Neuronal stem cell (in vitro differentiated cells): Measurements from ENCODE around the gene LYVE1. TPM values are rescaled to one million over a fixed set of nuclear protein-coding genes. Genes with fewer than 3 reads are reported as not detected.

Source experiments
- DNase-seq: peaks from one replicate; pipeline ENCODE4 v3.0.0-alpha.2; 2013; ENCODE audit warnings: low spot score
- H2AFZ ChIP-seq: one replicate; pipeline ENCODE4 v1.6.1; 2013; ENCODE audit warnings: mild to moderate bottlenecking, low read length, inconsistent platforms
- H2AK5ac ChIP-seq: 2 replicates; pipeline ENCODE4 v1.6.1; 2013; ENCODE audit warnings: low read depth, mild to moderate bottlenecking, inconsistent platforms, low read length, moderate library complexity, mixed read lengths
- H2BK120ac ChIP-seq: 2 replicates; pipeline ENCODE4 v1.6.1; 2013; ENCODE audit warnings: low read depth, mild to moderate bottlenecking, inconsistent platforms, low read length, moderate library complexity, mixed read lengths
- H2BK12ac ChIP-seq: one replicate; pipeline ENCODE4 v1.6.1; 2013; ENCODE audit warnings: low read length, inconsistent platforms
- H2BK15ac ChIP-seq: 2 replicates; pipeline ENCODE4 v1.6.1; 2013; ENCODE audit warnings: mild to moderate bottlenecking, low read length, inconsistent platforms, mixed read lengths
- H2BK5ac ChIP-seq: one replicate; pipeline ENCODE4 v1.6.1; 2013; ENCODE audit warnings: inconsistent platforms, mild to moderate bottlenecking, low read length, moderate library complexity
- H3K14ac ChIP-seq: one replicate; pipeline ENCODE4 v1.6.1; 2013; ENCODE audit warnings: low read length, inconsistent platforms
- H3K18ac ChIP-seq: 2 replicates; pipeline ENCODE4 v1.6.1; 2013; ENCODE audit warnings: low read length, inconsistent platforms
- H3K23ac ChIP-seq: 2 replicates; pipeline ENCODE4 v1.6.1; 2013; ENCODE audit warnings: low read depth, mild to moderate bottlenecking, mixed read lengths, low read length, inconsistent platforms; ENCODE audit not compliant: poor library complexity
- H3K27ac ChIP-seq: replicated peaks from 3 replicates; pipeline ENCODE4 v1.5.1; 2013; ENCODE audit warnings: low read length, inconsistent platforms
- H3K27me3 ChIP-seq, 3 experiments: 2 replicates each; pipeline ENCODE4 v1.6.1; 2013; ENCODE audit warnings: low read length in 3 of 3, mild to moderate bottlenecking in 2 of 3, inconsistent platforms in 1 of 3, low read depth in 1 of 3, mixed read lengths in 1 of 3, moderate library complexity in 1 of 3; ENCODE audit not compliant: control insufficient read depth in 3 of 3, insufficient read depth in 3 of 3
- H3K36me3 ChIP-seq, 2 donors: replicated peaks in 1 of 2; 2 replicates each; pipeline ENCODE4 v1.6.1; 2013; ENCODE audit warnings: low read length in 2 of 2; ENCODE audit not compliant: control insufficient read depth in 2 of 2, insufficient read depth in 2 of 2
- H3K4ac ChIP-seq: 2 replicates; pipeline ENCODE4 v1.6.1; 2013; ENCODE audit warnings: inconsistent platforms, mild to moderate bottlenecking, low read length, moderate library complexity
- H3K4me1 ChIP-seq, 2 donors: 1 replicate in 1 of 2; 2 replicates in 1 of 2; pipeline ENCODE4 v1.6.1; 2013; ENCODE audit warnings: low read length in 2 of 2, low read depth in 1 of 2; ENCODE audit not compliant: control insufficient read depth in 2 of 2, insufficient read depth in 1 of 2
- H3K4me2 ChIP-seq: one replicate; pipeline ENCODE4 v1.6.1; 2013; ENCODE audit warnings: mild to moderate bottlenecking, low read length, inconsistent platforms; ENCODE audit not compliant: insufficient read depth, poor library complexity, severe bottlenecking
- H3K4me3 ChIP-seq, 2 donors: 2 replicates each; pipeline ENCODE4 v1.5.1; 2013; ENCODE audit warnings: low read length in 2 of 2, mild to moderate bottlenecking in 2 of 2, inconsistent platforms in 1 of 2, moderate library complexity in 1 of 2
- H3K79me1 ChIP-seq: one replicate; pipeline ENCODE4 v1.6.1; 2013; ENCODE audit warnings: low read depth, mild to moderate bottlenecking, inconsistent platforms, low read length, moderate library complexity
- H3K9ac ChIP-seq: one replicate; pipeline ENCODE4 v1.6.1; 2013; ENCODE audit warnings: mild to moderate bottlenecking, low read depth, low read length, inconsistent platforms; ENCODE audit not compliant: poor library complexity
- H3K9me3 ChIP-seq, 2 donors: replicated peaks in 1 of 2; 2 replicates each; pipeline versions ENCODE3 to v1.6.1; 2013; ENCODE audit warnings: low read length in 2 of 2, mild to moderate bottlenecking in 2 of 2, inconsistent platforms in 1 of 2, low read depth in 1 of 2, mixed read lengths in 1 of 2, moderate library complexity in 1 of 2; ENCODE audit not compliant: control insufficient read depth in 2 of 2, insufficient read depth in 1 of 2
- H4K8ac ChIP-seq: one replicate; pipeline ENCODE4 v1.6.1; 2013; ENCODE audit warnings: low read depth, mild to moderate bottlenecking, inconsistent platforms, low read length, moderate library complexity
- H4K91ac ChIP-seq: one replicate; pipeline ENCODE4 v1.6.1; 2013; ENCODE audit warnings: low read length, low read depth, mild to moderate bottlenecking, inconsistent platforms; ENCODE audit not compliant: poor library complexity
- WGBS, 2 donors: extraction: QIAGEN DNeasy Blood & Tissue Kit; methylation state at CpG; one replicate each; pipeline ENCODE4 v1.1.7; 2013; ENCODE audit warnings: missing lambda C conversion rate in 2 of 2, mixed read lengths in 1 of 2; ENCODE audit not compliant: insufficient read length in 2 of 2, insufficient replicate concordance in 1 of 2; ENCODE audit errors: extremely low coverage in 2 of 2; 5-methylcytosine and 5-hydroxymethylcytosine counted together
- polyA plus RNA-seq, 2 experiments: library from polyadenylated mRNA; stranded (reverse); fragments of 200-250 nt; gene quantifications; one replicate each; pipeline ENCODE4 v1.2.3, GENCODE V29; 2013

Gene LYVE1, protein sequence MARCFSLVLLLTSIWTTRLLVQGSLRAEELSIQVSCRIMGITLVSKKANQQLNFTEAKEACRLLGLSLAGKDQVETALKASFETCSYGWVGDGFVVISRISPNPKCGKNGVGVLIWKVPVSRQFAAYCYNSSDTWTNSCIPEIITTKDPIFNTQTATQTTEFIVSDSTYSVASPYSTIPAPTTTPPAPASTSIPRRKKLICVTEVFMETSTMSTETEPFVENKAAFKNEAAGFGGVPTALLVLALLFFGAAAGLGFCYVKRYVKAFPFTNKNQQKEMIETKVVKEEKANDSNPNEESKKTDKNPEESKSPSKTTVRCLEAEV
- 0.03 TPM for polyA plus RNA-seq (2013, experiment 1 of 2)
- 0.03 TPM for polyA plus RNA-seq (2013, experiment 2 of 2)

- H2BK15ac ChIP-seq, result no peak within 1 kb of the TSS
- no peak within 1 kb of the TSS for H3K9ac ChIP-seq
- peaks cover 6 to 7% of the 10 kb centered on the region in 2 donors for H3K4me1 ChIP-seq
- no peaks in the 10 kb centered on the region for H3K79me1 ChIP-seq
- no peak within 1 kb of the TSS for H2BK12ac ChIP-seq
- H4K91ac ChIP-seq, result no peak within 1 kb of the TSS
- H3K27ac ChIP-seq, result no peak within 1 kb of the TSS
- H2AFZ ChIP-seq, result no peak within 1 kb of the TSS
- no peak within 1 kb of the TSS for H4K8ac ChIP-seq
- no peak within 1 kb of the TSS for H3K18ac ChIP-seq
- no peak within 1 kb of the TSS for H3K4ac ChIP-seq
- no peaks in the 10 kb centered on the region for H3K9me3 ChIP-seq
- no peak within 1 kb of the TSS for H2BK120ac ChIP-seq
- no peak within 1 kb of the TSS for H3K23ac ChIP-seq
- no peak for DNase-seq
- H3K4me2 ChIP-seq, result no peak within 1 kb of the TSS
- no CpG with 5 or more reads among the region's 7 CpGs for WGBS, 2 donors
- H3K36me3 ChIP-seq, result no peaks in the 10 kb centered on the region
- no peak within 1 kb of the TSS for H2BK5ac ChIP-seq
- H3K27me3 ChIP-seq, result peaks cover 0 to 5% (median 0%) of the 10 kb centered on the region in 3 experiments
- H2AK5ac ChIP-seq, result no peak within 1 kb of the TSS
- no peak within 1 kb of the TSS for H3K4me3 ChIP-seq
- no peak within 1 kb of the TSS for H3K14ac ChIP-seq
Measured at GRCh38 chr11:10568486-10568941, at the start of gene LYVE1. TSS of gene LYVE1 (minus strand) at chr11:10568665. CDS start at chr11:10568532, 133 bp downstream.

GRCh38 chr11:10617551-10617950 lies 49.1 kb upstream of the LYVE1 start:
- Histone ChIP-seq H3K4me2 (no peak overlapping the region), H2AFZ (no peak overlapping the region), H3K27me3 (no peaks in the 10 kb centered on the region), H2BK12ac (no peak overlapping the region), H3K18ac (no peak overlapping the region), H2BK15ac (no peak overlapping the region), H3K9me3 (peaks cover 0 to 3% of the 10 kb centered on the region in 2 donors), H3K4me1 (no peaks in the 10 kb centered on the region), H3K4me3 (no peak overlapping the region), H3K36me3 (no peaks in the 10 kb centered on the region), H3K9ac (no peak overlapping the region), H3K27ac (no peak overlapping the region), H3K23ac (no peak overlapping the region), H3K79me1 (no peaks in the 10 kb centered on the region), H4K8ac (no peak overlapping the region), H3K4ac (no peak overlapping the region), H4K91ac (no peak overlapping the region), H2BK5ac (no peak overlapping the region), H2BK120ac (no peak overlapping the region), H2AK5ac (no peak overlapping the region), H3K14ac (no peak overlapping the region)
- DNase-seq, result no peak
- WGBS, 2 donors, result no CpG with 5 or more reads among the region's 1 CpG

- H3K4me2 ChIP-seq, result no peak overlapping the region
- no peak overlapping the region for H3K4me3 ChIP-seq
- WGBS, 2 donors, result no CpG with 5 or more reads among the region's 9 CpGs
- H3K27ac ChIP-seq, result no peak overlapping the region
- no peak overlapping the region for H4K8ac ChIP-seq
- no peak overlapping the region for H2AFZ ChIP-seq
- no peak overlapping the region for H2BK120ac ChIP-seq
- no peak overlapping the region for H3K14ac ChIP-seq
- no peak overlapping the region for H3K18ac ChIP-seq
- H3K27me3 ChIP-seq, result peaks cover 0 to 3% (median 0%) of the 10 kb centered on the region in 3 experiments
- no peak for DNase-seq
- no peak overlapping the region for H2BK15ac ChIP-seq
- no peak overlapping the region for H3K23ac ChIP-seq
- H3K9ac ChIP-seq, result no peak overlapping the region
- no peak overlapping the region for H4K91ac ChIP-seq
- H3K36me3 ChIP-seq, result no peaks in the 10 kb centered on the region
- H2BK12ac ChIP-seq, result no peak overlapping the region
- peaks cover 0 to 3% of the 10 kb centered on the region in 2 donors for H3K9me3 ChIP-seq
- no peak overlapping the region for H3K4ac ChIP-seq
- no peak overlapping the region for H2AK5ac ChIP-seq
- H3K4me1 ChIP-seq, result no peaks in the 10 kb centered on the region
- no peaks in the 10 kb centered on the region for H3K79me1 ChIP-seq
- no peak overlapping the region for H2BK5ac ChIP-seq
Measured at GRCh38 chr11:10611979-10612862, 43.8 kb upstream of the LYVE1 start.

DNA sequence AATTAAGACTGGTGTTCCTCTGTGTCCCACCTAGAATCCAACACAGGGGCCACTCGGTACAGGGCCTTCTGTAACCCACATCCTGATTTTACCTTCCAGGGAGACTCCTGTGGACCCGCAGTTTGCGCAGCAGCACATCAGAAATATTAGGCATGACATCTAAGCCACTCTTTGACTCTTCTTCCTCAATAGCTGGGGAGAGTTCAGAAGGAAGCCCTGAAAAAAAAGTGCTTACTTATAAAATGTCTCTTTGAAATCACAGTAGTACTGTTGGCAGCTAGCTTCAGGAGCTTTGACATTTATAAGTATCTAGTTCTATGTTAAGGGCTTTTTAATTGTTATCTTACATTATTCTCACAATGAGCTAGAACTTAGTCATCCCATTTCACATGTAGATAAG lies 41.2 kb upstream of the LYVE1 start:
- Histone ChIP-seq H2AFZ (no peak overlapping the region), H3K4me3 (no peak overlapping the region), H4K91ac (no peak overlapping the region), H4K8ac (no peak overlapping the region), H3K4me1 (peaks cover 5 to 10% of the 10 kb centered on the region in 2 donors), H3K4me2 (no peak overlapping the region), H3K14ac (no peak overlapping the region), H3K18ac (no peak overlapping the region), H3K4ac (no peak overlapping the region), H3K9me3 (peaks cover 0 to 3% of the 10 kb centered on the region in 2 donors), H3K27ac (no peak overlapping the region), H3K23ac (no peak overlapping the region), H3K27me3 (peaks cover 0 to 3% (median 0%) of the 10 kb centered on the region in 3 experiments), H3K9ac (no peak overlapping the region), H2AK5ac (no peak overlapping the region), H2BK5ac (no peak overlapping the region), H3K36me3 (no peaks in the 10 kb centered on the region), H2BK12ac (no peak overlapping the region), H2BK120ac (no peak overlapping the region), H2BK15ac (no peak overlapping the region), H3K79me1 (no peaks in the 10 kb centered on the region)
- no peak for DNase-seq
- no CpG with 5 or more reads among the region's 3 CpGs for WGBS, 2 donors
